HEK293 (cell line): ENCODE measurements around the gene LRRC51.

ENCODE experiments used
- CTCF ChIP-seq: fragments of 450-650 bp; formaldehyde crosslinking; IDR thresholded peaks from 2 replicates; pipeline ENCODE4 v1.5.1; 2016; ENCODE audit warnings: missing biosample characterization, missing genetic modification characterization
- ZNF23 ChIP-seq: fragments of 450-650 bp; formaldehyde crosslinking; IDR thresholded peaks from 2 replicates; pipeline ENCODE4 v1.5.1; 2016; ENCODE audit warnings: missing biosample characterization, missing genetic modification characterization, borderline replicate concordance
- TF ChIP-seq, protein P1 (sequence below): fragments of 450-650 bp; formaldehyde crosslinking; IDR thresholded peaks from 2 replicates; pipeline ENCODE4 v1.5.1; 2016; ENCODE audit warnings: missing biosample characterization, missing genetic modification characterization
- TF ChIP-seq, protein P2 (sequence below): fragments of 450-650 bp; formaldehyde crosslinking; IDR thresholded peaks from 2 replicates; pipeline ENCODE4 v1.5.1; 2016; ENCODE audit warnings: missing biosample characterization, missing genetic modification characterization

- TF ChIP-seq CTCF (tag by site-specific recombination) (no peak), ZNF23 (no peak)
- TF ChIP-seq, protein P1, sequence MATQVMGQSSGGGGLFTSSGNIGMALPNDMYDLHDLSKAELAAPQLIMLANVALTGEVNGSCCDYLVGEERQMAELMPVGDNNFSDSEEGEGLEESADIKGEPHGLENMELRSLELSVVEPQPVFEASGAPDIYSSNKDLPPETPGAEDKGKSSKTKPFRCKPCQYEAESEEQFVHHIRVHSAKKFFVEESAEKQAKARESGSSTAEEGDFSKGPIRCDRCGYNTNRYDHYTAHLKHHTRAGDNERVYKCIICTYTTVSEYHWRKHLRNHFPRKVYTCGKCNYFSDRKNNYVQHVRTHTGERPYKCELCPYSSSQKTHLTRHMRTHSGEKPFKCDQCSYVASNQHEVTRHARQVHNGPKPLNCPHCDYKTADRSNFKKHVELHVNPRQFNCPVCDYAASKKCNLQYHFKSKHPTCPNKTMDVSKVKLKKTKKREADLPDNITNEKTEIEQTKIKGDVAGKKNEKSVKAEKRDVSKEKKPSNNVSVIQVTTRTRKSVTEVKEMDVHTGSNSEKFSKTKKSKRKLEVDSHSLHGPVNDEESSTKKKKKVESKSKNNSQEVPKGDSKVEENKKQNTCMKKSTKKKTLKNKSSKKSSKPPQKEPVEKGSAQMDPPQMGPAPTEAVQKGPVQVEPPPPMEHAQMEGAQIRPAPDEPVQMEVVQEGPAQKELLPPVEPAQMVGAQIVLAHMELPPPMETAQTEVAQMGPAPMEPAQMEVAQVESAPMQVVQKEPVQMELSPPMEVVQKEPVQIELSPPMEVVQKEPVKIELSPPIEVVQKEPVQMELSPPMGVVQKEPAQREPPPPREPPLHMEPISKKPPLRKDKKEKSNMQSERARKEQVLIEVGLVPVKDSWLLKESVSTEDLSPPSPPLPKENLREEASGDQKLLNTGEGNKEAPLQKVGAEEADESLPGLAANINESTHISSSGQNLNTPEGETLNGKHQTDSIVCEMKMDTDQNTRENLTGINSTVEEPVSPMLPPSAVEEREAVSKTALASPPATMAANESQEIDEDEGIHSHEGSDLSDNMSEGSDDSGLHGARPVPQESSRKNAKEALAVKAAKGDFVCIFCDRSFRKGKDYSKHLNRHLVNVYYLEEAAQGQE (tag by site-specific recombination) = no peak
- TF ChIP-seq, protein P2, sequence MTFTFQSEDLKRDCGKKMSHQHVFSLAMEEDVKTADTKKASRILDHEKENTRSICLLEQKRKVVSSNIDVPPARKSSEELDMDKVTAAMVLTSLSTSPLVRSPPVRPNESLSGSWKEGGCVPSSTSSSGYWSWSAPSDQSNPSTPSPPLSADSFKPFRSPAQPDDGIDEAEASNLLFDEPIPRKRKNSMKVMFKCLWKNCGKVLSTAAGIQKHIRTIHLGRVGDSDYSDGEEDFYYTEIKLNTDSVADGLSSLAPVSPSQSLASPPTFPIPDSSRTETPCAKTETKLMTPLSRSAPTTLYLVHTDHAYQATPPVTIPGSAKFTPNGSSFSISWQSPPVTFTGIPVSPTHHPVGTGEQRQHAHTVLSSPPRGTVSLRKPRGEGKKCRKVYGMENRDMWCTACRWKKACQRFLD (tag by site-specific recombination) = no peak
Observed at GRCh38 chr11:72120930-72121329, 40.3 kb downstream of the LRRC51 start.
